GM12878 (cell line): Measurements from ENCODE around the gene ARHGAP19. TPM values are rescaled to one million over a fixed set of nuclear protein-coding genes. Genes with fewer than 3 reads are reported as not detected.

Experiments
- ATAC-seq: fragments of 200-7000 bp; cut with Tn5 transposase; 3 replicates; pipeline ENCODE4 v1.9.1; 2020; ENCODE audit warnings: mild to moderate bottlenecking, moderate library complexity
- BruUV-seq: library from RNA; stranded (reverse); fragments of 400-500 nt; replicated peaks from 2 replicates; lab custom pipeline; 2021; lab: Mats Ljungman, UMichigan
- CTCF ChIA-PET: fragments of 300-600 bp; sonication (Branson Sonifier 250); formaldehyde crosslinking; extraction: SDS; loops from one replicate; lab custom pipeline; 2021; ENCODE audit warnings: inconsistent platforms; lab: Yijun Ruan, JAX
- POLR2A ChIA-PET: fragments of 350-600 bp; formaldehyde crosslinking; extraction: SDS; loops from one replicate; lab custom pipeline; 2021; ENCODE audit warnings: inconsistent platforms; lab: Charles Lee
- RAD21 ChIA-PET: fragments of 300-600 bp; sonication (Branson Sonifier 250); formaldehyde crosslinking; loops from one replicate; lab custom pipeline; 2023; ENCODE audit warnings: antibody characterized with exemption; ENCODE audit not compliant: unreplicated experiment; lab: Charles Lee
- SMC1A ChIA-PET: fragments of 300-600 bp; sonication (Branson Sonifier 250); formaldehyde crosslinking; loops from one replicate; lab custom pipeline; 2023; ENCODE audit not compliant: unreplicated experiment, uncharacterized antibody; lab: Charles Lee
- DNase-seq: peaks from one replicate; pipeline ENCODE4 v3.0.0-alpha.2; 2011; ENCODE audit warnings: low read depth, low spot score
- FAIRE-seq: peaks from 3 replicates; lab custom pipeline; 2011; peaks lifted over from hg19 to GRCh38; lab: Jason Lieb, UNC
- H2AFZ ChIP-seq: 2 replicates; pipeline ENCODE4 v1.6.0; 2011; ENCODE audit warnings: low read depth, low read length, control low read depth; ENCODE audit not compliant: control insufficient read depth
- H3K27ac ChIP-seq: 2 replicates; pipeline ENCODE4 v1.5.1; 2011; ENCODE audit warnings: control low read depth; ENCODE audit not compliant: control insufficient read depth, insufficient read depth
- H3K27me3 ChIP-seq, 2 experiments: replicated peaks in 1 of 2; 2 replicates each; pipeline versions ENCODE4 v1.6.0 to v1.6.1; 2011; ENCODE audit warnings: low read length in 1 of 2; ENCODE audit not compliant: control insufficient read depth in 2 of 2, insufficient read depth in 2 of 2
- H3K36me3 ChIP-seq, 2 experiments: 2 replicates each; pipeline ENCODE4 v1.5.1; 2011; ENCODE audit warnings: low read length in 1 of 2; ENCODE audit not compliant: control insufficient read depth in 2 of 2, insufficient read depth in 2 of 2
- H3K4me1 ChIP-seq: 2 replicates; pipeline ENCODE4 v1.6.1; 2011; ENCODE audit warnings: mild to moderate bottlenecking, low read length, moderate library complexity, mixed read lengths; ENCODE audit not compliant: control insufficient read depth, insufficient read depth
- H3K4me2 ChIP-seq: 2 replicates; pipeline ENCODE4 v1.6.0; 2011; ENCODE audit warnings: control low read depth; ENCODE audit not compliant: control insufficient read depth, insufficient read depth
- H3K4me3 ChIP-seq: fragments of 200-600 bp; sonication (generic); 2 replicates; pipeline ENCODE4 v1.5.1; 2016
- H3K79me2 ChIP-seq: 2 replicates; pipeline ENCODE4 v1.6.0; 2011; ENCODE audit warnings: low read length; ENCODE audit not compliant: control insufficient read depth, insufficient read depth
- H3K9ac ChIP-seq: 2 replicates; pipeline ENCODE4 v1.8.0; 2011; ENCODE audit warnings: low read length, control low read depth, mixed read lengths; ENCODE audit not compliant: control insufficient read depth, insufficient read depth
- H3K9me3 ChIP-seq: replicated peaks from 3 replicates; pipeline ENCODE4 v1.5.1; 2011; ENCODE audit warnings: mild to moderate bottlenecking, low read length; ENCODE audit not compliant: control insufficient read depth, insufficient read depth
- H4K20me1 ChIP-seq: 2 replicates; pipeline ENCODE4 v1.6.0; 2011; ENCODE audit not compliant: control insufficient read depth, insufficient read depth
- ESRRA ChIP-seq: IDR thresholded peaks from 2 replicates; pipeline ENCODE4 v1.6.1; 2012; ENCODE audit warnings: mild to moderate bottlenecking, low read length, improper control_type of control experiment
- SIN3A ChIP-seq: IDR thresholded peaks from 2 replicates; pipeline ENCODE4 v1.6.1; 2012; ENCODE audit warnings: low read depth, low read length, improper control_type of control experiment
- SP1 ChIP-seq: IDR thresholded peaks from one replicate; pipeline ENCODE4 v1.6.1; 2011; ENCODE audit warnings: low read depth, low read length
- ZNF24 ChIP-seq: fragments of 450-650 bp; IDR thresholded peaks from 2 replicates; pipeline ENCODE4 v1.6.1; 2017; ENCODE audit warnings: antibody characterized with exemption, mild to moderate bottlenecking
- WGBS: methylation state at CpG from one replicate; pipeline ENCODE4 v1.1.6; 2016; ENCODE audit warnings: low lambda C conversion rate; ENCODE audit not compliant: insufficient replicate concordance, insufficient coverage; ENCODE audit errors: missing lambda C conversion rate; 5-methylcytosine and 5-hydroxymethylcytosine counted together
- in situ Hi-C: fragments of 300-500 bp; cut with MboI; formaldehyde crosslinking; loops from 9 replicates; pipeline ENCODE4 v1.14.3; 2018; ENCODE audit warnings: mixed read lengths
- intact Hi-C: fragments of 100-400 bp; cut with micrococcal nuclease; formaldehyde crosslinking; loops from one replicate; pipeline ENCODE4 v1.14.2; 2022; ENCODE audit not compliant: unreplicated experiment
- polyA plus RNA-seq, 11 experiments: library from polyadenylated mRNA; depleted of rRNA in 4 of 11; unstranded in 6 of 11; stranded (reverse) in 5 of 11; fragments of >200 nt; fragmentation: Nextera tagmentation in 4 of 11; fragmentation: Illumina TruSeq in 1 of 11; extraction: Ambion mirVana in 4 of 11; extraction: Trizol in 1 of 11; gene quantifications; 1 replicate in 1 of 11; 2 replicates in 10 of 11; pipeline versions ENCODE4 v1.2.1 to v1.2.3, GENCODE V29; 2011 to 2016; ENCODE audit warnings: inconsistent platforms in 2 of 11, missing spikeins in 2 of 11, low read depth in 1 of 11
- total RNA-seq, 4 experiments: library from RNA; depleted of rRNA in 3 of 4; stranded (reverse); fragments of >200 nt in 3 of 4; fragmentation: Illumina TruSeq in 1 of 4; extraction: Trizol in 1 of 4; gene quantifications; 2 replicates each; pipeline versions ENCODE4 v1.2.1 to v1.2.3, GENCODE V29; 2013 to 2021
- TF ChIP-seq, protein P1 (sequence below): fragments of 450-650 bp; IDR thresholded peaks from 2 replicates; pipeline ENCODE4 v1.6.1; 2017; ENCODE audit warnings: antibody characterized with exemption, mild to moderate bottlenecking, moderate library complexity
- TF ChIP-seq, protein P2 (sequence below): fragments of 450-650 bp; IDR thresholded peaks from 2 replicates; pipeline ENCODE4 v1.6.1; 2018; ENCODE audit warnings: borderline replicate concordance, mild to moderate bottlenecking; ENCODE audit not compliant: partially characterized antibody
- TF ChIP-seq, protein P3 (sequence below): fragments of 450-650 bp; IDR thresholded peaks from 2 replicates; pipeline ENCODE4 v1.6.1; 2017; ENCODE audit warnings: borderline replicate concordance

Gene ARHGAP19
- total and polyA plus RNA-seq, 10 of the 15 experiments (the other 5 are each of a cell fraction or from before 2014, with no cell fraction given) = 13.3 to 40.7 (median 22.6) TPM

DNA sequence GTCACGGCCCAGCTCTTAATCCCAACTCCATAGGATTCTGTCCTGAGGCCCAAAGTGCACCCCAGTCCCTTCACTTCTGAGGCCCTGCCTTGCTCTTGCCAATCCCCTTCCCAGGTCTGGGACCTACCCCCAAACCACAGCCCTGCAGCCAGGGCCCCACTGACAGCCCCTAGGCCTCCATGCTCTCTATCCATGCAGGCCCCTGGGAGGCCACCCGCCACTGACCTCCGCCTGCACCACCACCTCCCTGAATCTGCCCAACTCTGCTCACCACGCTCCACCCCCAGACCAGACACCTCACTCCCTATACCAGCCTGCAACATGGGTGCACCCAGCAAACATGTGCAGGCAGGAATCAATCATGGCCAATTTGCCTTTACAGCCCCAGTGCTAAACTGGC is 116.9 kb downstream of the ARHGAP19 start:
- in situ Hi-C loops = no loop called here
- intact Hi-C loops = no loop called here
- ATAC-seq (no peak), FAIRE-seq (no peak), DNase-seq (no peak)
- H3K4me3 ChIP-seq = no peak overlapping the region
- no peaks in the 10 kb centered on the region for H3K36me3 ChIP-seq
- no peaks in the 10 kb centered on the region for H3K4me1 ChIP-seq
- H3K79me2 ChIP-seq = no peaks in the 10 kb centered on the region
- no peak overlapping the region for H2AFZ ChIP-seq
- no peak overlapping the region for H3K9ac ChIP-seq
- BruUV-seq = no TSS peak
- H3K9me3 ChIP-seq = no peaks in the 10 kb centered on the region
- WGBS = 47% methylated on average over 4 of the region's 4 CpGs
- RAD21 ChIA-PET = no interaction called here
- SMC1A ChIA-PET = no interaction called here
- H3K27ac ChIP-seq = no peak overlapping the region
- CTCF ChIA-PET = interaction anchor here (1.5 to 2.5 kb wide), 2 partner anchors 19 to 21 kb away, joined by 4 to 8 read pairs; no protein-coding TSS in a partner anchor
- H4K20me1 ChIP-seq = no peaks in the 10 kb centered on the region
- H3K27me3 ChIP-seq = peaks cover 4 to 8% of the 10 kb centered on the region in 2 experiments; a peak in 3 of 4 replicates
- no peak overlapping the region for H3K4me2 ChIP-seq
- TF ChIP-seq, protein P1, sequence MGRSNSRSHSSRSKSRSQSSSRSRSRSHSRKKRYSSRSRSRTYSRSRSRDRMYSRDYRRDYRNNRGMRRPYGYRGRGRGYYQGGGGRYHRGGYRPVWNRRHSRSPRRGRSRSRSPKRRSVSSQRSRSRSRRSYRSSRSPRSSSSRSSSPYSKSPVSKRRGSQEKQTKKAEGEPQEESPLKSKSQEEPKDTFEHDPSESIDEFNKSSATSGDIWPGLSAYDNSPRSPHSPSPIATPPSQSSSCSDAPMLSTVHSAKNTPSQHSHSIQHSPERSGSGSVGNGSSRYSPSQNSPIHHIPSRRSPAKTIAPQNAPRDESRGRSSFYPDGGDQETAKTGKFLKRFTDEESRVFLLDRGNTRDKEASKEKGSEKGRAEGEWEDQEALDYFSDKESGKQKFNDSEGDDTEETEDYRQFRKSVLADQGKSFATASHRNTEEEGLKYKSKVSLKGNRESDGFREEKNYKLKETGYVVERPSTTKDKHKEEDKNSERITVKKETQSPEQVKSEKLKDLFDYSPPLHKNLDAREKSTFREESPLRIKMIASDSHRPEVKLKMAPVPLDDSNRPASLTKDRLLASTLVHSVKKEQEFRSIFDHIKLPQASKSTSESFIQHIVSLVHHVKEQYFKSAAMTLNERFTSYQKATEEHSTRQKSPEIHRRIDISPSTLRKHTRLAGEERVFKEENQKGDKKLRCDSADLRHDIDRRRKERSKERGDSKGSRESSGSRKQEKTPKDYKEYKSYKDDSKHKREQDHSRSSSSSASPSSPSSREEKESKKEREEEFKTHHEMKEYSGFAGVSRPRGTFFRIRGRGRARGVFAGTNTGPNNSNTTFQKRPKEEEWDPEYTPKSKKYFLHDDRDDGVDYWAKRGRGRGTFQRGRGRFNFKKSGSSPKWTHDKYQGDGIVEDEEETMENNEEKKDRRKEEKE = no peak
- TF ChIP-seq SIN3A = no peak
- POLR2A ChIA-PET = no interaction called here

DNA sequence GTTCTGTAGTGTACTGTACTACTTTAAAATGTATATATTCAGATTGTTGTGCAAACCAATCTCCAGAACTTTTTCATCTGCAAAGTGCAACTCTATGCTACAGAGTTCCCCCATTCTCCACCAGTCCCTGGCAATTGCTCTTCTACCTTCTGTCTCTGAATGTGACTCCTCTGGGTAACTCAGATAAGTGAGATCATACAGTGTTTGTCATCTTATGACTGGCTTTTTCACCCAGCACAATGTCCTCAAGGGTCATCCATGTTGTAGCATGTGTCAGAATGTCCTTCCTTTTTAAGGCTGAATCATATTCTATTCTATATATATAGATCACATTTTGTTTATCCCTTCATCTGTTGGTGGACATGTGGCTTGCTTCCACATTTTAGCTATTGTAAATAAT is 117.5 kb downstream of the ARHGAP19 start:
- Histone ChIP-seq H3K9ac (no peak overlapping the region), H2AFZ (no peak overlapping the region), H4K20me1 (no peaks in the 10 kb centered on the region), H3K27ac (no peak overlapping the region), H3K4me1 (no peaks in the 10 kb centered on the region), H3K4me3 (no peak overlapping the region), H3K4me2 (no peak overlapping the region), H3K27me3 (peaks cover 4 to 8% of the 10 kb centered on the region in 2 experiments; a peak in 3 of 4 replicates), H3K9me3 (no peaks in the 10 kb centered on the region), H3K36me3 (no peaks in the 10 kb centered on the region), H3K79me2 (no peaks in the 10 kb centered on the region)
- ChIA-PET RAD21 (no interaction called here), CTCF (interaction anchor here (0.5 to 1.5 kb wide), 2 partner anchors 20 to 684 kb away, joined by 3 to 4 read pairs; no protein-coding TSS in a partner anchor), SMC1A (interaction anchor here (1.0 to 1.2 kb wide), 2 partner anchors 27 to 35 kb away, joined by 3 to 5 read pairs; no protein-coding TSS in a partner anchor), POLR2A (no interaction called here)
- intact Hi-C loops = no loop called here
- ATAC-seq (no peak), FAIRE-seq (no peak), DNase-seq (no peak)
- no TSS peak for BruUV-seq
- in situ Hi-C loops = no loop called here
- TF ChIP-seq, protein P2, sequence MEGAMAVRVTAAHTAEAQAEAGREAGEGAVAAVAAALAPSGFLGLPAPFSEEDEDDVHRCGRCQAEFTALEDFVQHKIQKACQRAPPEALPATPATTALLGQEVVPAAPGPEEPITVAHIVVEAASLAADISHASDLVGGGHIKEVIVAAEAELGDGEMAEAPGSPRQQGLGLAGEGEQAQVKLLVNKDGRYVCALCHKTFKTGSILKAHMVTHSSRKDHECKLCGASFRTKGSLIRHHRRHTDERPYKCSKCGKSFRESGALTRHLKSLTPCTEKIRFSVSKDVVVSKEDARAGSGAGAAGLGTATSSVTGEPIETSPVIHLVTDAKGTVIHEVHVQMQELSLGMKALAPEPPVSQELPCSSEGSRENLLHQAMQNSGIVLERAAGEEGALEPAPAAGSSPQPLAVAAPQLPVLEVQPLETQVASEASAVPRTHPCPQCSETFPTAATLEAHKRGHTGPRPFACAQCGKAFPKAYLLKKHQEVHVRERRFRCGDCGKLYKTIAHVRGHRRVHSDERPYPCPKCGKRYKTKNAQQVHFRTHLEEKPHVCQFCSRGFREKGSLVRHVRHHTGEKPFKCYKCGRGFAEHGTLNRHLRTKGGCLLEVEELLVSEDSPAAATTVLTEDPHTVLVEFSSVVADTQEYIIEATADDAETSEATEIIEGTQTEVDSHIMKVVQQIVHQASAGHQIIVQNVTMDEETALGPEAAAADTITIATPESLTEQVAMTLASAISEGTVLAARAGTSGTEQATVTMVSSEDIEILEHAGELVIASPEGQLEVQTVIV = no peak
- TF ChIP-seq ZNF24 (no peak), SP1 (no peak), ESRRA (no peak)
- TF ChIP-seq, protein P3, sequence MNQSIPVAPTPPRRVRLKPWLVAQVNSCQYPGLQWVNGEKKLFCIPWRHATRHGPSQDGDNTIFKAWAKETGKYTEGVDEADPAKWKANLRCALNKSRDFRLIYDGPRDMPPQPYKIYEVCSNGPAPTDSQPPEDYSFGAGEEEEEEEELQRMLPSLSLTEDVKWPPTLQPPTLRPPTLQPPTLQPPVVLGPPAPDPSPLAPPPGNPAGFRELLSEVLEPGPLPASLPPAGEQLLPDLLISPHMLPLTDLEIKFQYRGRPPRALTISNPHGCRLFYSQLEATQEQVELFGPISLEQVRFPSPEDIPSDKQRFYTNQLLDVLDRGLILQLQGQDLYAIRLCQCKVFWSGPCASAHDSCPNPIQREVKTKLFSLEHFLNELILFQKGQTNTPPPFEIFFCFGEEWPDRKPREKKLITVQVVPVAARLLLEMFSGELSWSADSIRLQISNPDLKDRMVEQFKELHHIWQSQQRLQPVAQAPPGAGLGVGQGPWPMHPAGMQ = no peak
